SK-MEL-5 (cell line): ENCODE measurements around the gene ELF3. TPM values are rescaled to one million over a fixed set of nuclear protein-coding genes. Genes with fewer than 3 reads are reported as not detected.
A peak's percentile ranks its signal among the peaks of the same experiment; 100 is the strongest.
"Not testable (repeated sequence)": the region's sequence is repeated elsewhere in the genome, so short reads cannot be mapped to it uniquely, and the experiment has no call there.

ENCODE experiments used
- DNase-seq: peaks from one replicate; pipeline ENCODE4 v3.0.0-alpha.2; 2016; ENCODE audit warnings: low read depth, low spot score
- in situ Hi-C: cut with HindIII; loops from 2 replicates; pipeline ENCODE4 v1.10.0; 2016; ENCODE audit warnings: low sequenced_read_pairs, high pct_unique_total_duplicates, low pct_unique_long_range_greater_than_20kb
- total RNA-seq: library from RNA; depleted of rRNA; stranded (reverse); fragments of >200 nt; shearing (Covaris generic); gene quantifications from 2 replicates; pipeline ENCODE4 v1.2.3, GENCODE V29; 2014

ELF3 gene
- total RNA-seq, 1 experiment from 2014 or later = not detected

DNA sequence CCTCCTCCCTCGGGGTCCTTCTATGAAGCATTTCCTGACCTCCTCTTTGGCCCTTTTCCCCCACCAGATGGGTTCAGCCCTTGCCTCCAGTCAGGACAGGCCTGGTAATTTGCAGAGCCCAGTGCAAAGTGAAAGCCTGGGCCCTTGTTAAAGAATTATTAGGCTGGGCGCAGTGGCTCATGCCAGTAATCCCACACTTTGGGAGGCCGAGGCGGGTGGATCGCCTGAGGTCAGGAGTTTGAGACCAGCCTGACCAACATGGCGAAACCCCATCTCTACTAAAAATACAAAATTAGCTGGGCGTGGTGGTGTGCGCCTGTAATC lies 8.8 kb downstream of the ELF3 start:
- in situ Hi-C loops, DNase-seq: not testable (repeated sequence)

DNA sequence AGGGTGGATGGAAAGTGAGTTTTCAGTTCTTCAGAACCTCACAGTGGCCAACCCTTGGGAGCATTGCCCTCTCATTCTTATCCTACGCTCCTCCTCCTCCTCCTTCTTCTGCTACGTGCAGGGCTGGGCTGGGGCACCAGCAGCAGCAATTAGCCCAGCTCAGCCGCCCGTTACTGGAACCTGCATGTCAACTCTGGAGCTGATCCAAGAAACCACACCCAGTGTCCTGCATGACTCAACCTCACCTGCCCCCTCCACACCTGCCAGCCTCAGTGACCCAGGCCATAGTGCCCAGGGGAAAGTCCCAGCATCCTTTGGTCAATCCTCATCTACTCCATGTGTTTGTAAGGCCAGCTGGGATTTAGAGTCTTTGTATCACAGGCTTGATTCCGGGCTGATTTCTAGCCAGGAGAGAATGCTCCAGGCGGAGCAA lies 12.6 kb downstream of the ELF3 start:
- in situ Hi-C loops = no loop called here
- no peak for DNase-seq

DNA sequence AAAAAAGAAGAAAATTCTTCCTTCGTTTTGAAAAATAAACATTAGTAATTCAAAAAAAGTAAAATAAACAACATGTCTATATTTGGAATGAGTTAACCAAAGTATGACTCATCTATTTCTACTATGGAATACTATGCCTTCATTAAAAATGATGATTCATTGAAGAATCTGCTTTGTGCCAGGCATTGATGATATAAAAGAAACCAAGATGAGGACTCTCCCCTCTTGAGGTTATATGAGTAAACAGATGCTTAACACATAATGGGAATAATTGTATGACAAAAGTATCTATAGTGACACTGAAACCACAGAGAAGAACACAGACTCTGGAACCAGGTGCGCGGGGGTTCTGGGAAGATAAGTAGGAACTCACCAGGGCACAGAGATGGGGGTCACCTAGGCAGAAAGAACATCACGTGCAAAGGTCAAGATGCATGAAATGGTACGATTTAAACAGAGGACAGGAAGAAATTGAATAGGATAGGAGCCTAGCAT lies 18.8 kb downstream of the ELF3 start:
- peak; percentile 20 for DNase-seq
- in situ Hi-C loops = no loop called here

DNA sequence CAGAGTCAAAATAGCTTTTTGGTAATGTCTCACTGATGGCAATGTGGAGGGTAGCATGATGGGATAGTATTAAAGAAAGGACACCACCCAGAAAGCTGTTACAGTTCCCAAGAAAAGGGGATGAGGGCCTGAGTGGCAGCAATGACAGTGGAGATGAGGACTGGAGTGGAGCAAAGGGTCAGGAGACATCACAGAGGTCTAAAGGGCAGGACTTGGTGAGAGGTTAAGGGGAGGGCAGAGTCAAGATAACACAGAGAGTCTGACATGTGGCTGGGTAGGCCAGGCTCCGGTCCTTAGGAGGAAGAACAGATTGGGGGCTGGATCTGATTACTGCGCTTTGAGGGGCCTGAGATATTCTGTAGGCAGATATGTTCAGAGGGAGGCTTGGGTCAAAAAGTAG lies 19.3 kb downstream of the ELF3 start:
- no peak for DNase-seq
- in situ Hi-C loops = no loop called here

DNA sequence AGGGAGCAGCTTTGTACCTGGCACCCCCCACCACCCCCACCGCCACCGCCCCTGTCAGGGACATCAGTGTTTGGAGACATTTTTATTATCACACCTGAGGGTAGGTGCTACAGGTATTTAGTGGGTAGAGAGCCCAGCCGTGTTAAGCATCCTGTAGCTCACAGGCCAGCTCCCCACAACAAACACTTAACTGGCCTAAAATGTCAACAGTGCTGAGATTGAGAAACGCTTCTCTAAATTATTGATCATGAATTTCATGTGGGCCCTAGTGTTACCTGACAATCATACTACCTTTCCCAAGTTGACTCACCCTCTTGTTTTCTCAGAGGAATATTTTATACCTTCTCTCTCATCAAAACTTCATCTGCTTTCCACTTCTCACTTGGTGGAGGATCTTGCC lies 21.4 kb downstream of the ELF3 start:
- in situ Hi-C loops = no loop called here
- DNase-seq = no peak

DNA sequence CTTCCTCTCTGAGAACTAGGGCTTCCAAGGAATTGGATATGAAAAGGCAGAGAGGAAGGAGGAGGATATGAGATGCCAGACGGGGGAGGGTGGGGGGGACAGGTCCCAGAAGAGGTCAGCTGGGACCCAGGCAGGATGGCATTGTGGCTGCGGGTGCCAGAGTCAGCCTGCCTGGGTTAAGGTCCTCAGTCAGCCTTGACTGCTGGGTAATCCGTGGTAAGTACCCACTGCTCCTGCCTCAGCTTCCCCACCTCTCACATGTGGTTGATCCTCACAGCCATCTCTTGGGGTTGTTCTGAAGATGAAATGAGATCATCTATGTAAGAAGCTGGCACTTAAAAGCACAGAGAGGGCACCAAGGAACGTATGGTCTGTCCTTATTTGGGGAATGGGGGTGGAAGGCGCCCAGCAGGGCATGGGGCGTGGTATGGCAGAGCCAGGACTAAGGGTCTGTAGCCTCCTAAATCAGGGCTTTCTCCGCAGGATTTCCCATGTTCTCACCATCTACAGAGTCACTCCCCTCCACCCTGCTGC lies 23.8 kb downstream of the ELF3 start:
- in situ Hi-C loops = no loop called here
- DNase-seq = no peak

DNA sequence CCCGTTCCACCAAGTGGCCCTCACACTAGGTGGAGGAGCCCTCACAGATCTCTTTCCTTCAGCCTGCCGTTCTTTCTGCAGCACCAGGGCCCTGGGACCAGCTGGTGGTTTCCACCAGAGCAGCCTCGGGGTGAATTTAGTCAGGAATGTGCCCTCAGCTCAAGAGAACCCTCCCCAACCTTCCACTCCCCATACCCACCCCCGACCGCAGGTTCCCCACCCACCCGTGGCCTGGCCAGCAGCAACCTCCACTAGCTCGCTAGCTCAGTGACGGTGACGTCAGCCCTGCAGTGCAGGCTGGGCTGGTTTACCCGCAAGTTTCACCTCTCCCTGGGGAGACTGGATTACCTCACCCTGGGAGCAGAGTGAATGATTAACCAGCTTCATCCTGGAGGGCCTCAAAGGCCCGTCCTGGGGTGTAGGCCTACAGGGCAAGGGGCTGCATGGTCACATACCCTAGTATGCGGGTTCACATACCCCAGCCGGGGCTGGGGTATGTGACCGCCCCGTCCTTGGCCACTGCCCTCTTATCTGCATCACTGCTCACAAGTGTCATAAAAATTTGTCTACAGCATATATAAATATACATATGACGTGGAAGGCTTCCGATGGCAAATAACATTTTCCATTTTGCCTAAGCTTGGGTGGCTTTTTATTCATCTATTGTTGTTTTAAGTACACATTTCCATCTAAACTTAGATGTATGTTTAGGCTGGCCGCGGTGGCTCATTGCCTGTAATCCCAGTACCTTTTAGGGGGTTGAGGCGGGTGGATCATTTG lies 24.5 kb downstream of the ELF3 start:
- in situ Hi-C loops = no loop called here

DNA sequence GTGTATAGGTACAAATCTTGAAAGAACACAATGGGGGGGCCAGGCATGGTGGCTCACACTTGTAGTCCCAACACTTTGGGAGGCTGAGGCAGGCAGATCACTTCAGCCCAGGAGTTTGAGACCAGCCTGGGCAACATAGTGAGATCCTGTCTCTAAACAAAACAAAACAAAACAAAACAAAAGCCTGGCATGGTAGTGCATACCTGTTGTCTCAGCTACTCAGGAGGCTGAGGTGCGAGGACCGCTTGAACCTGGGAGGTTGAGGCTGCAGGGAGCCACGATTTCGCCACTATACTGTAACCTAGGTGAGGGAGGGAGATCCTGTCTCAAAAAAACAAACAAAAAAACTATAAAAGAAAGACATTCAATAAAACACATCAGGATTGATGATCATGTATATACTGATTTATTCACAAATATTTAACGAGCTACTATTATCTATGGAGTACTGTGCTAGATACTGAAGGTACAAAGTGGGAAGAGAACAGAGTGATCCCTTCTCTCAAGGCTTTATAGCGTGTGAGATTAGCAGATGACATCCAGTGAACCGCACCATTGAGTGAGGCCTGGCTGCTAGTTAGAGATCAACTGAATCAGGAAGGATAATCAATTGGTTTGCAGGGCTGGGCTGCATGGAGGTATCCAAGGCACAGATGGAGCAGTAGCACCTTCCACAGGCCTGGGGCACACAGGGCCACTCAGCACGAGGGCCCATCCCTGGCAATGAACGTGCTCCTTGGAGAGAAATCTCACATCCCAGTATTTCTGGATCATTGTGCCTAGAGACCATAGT lies 26.4 kb downstream of the ELF3 start:
- in situ Hi-C loops = no loop called here
- no peak for DNase-seq

More for the DNA sequence above, 24.5 kb downstream of the ELF3 start:
- no peak for DNase-seq

DNA sequence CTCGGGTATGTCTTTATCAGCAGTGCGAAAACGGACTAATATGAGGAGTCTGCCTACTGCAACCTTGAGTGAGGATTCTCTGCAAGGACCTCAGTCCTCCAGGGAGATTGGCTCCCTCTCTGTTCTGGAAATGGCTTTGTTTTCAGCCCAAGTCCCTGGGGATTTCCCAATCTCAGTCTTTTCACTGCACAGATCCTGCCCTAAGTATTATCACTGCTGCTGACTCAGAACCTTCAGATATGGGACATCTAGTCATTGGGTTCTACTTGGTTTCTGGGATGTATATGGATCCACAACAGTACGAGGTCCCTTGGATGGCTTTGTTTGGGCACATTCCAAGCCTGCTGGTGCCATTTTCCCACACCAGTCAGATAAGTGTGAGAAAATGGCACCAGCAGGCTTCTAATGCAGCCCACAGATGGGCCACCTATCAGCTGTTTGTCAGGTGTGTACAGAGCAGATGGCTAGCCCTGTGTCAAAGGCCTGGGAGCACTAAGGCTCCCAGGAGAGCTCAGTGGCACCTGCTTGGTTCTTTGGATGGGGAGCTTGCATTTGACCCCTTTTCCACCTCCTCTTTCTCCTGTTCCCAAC lies 27.4 kb downstream of the ELF3 start:
- no peak for DNase-seq
- in situ Hi-C loops = no loop called here

DNA sequence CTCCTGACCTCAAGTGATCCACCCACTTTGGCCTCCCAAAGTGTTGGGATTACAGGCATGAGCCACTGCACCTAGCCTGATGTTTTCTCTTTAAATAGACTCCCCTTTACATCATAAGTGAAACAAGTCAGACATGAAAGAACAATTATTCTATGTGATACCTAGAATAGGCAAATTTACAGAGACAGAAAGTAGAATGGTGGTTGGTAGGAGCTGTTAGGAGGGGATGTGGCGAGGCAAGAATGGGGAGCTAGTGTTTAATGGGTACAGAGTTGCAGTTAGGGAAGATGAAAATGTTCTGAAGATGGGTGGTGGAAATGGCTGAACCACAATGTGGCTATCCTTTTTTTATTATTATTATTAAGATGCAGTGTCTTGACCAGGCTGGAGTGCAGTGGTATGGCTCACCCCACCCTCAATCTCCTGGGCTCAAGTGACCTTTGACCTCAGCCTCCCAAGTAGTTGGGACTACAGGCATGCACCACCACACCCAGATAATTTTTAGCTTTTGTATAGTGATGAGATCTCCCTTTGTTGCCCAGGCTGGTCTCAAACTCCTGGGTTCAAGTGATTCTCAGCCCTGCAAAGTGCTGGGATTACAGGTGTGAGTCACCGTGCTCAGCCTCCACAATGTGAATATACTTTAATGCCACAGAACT lies 28.4 kb downstream of the ELF3 start:
- DNase-seq = no peak
- in situ Hi-C loops = no loop called here

DNA sequence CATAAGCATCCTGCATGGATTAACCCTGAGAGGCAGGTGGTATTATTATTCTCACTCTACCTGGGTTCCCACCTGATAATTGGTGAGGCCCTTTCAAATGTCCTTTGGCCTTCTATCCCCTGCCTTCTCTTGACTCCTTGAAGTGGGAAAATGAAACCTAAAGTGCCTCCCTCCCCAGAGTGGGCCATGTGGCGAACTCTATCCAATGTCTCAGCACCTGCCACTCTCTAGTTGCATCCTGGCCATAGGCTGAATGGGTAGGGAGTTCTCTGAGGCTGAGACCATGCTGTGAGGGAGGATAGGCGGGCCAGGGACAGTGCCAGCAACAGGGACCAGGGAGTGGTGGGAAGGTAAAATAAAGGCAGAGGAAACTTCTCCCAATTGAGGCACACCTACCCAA lies 35.3 kb downstream of the ELF3 start:
- in situ Hi-C loops = no loop called here
- DNase-seq = no peak

DNA sequence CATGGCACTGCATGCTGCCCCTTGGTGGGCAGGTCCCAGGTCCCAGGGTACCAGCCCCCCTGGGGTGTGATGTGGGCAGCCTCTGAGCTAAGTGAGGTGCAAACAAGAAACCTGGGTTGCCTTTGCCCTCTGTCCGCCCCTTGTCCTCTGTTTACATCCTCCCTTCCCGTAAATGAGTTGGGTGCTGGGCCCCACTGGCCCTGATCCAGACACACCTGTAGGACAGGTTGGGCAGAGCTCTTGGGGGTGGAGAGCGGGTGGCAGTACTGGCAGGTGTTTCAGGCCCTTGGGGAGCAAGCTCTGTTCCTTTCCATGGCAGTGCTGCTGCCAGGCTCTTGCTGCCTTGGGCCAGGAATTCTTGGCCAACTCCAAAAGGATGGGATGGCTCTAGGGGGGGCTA lies 35.8 kb downstream of the ELF3 start:
- in situ Hi-C loops = no loop called here
- DNase-seq = no peak

DNA sequence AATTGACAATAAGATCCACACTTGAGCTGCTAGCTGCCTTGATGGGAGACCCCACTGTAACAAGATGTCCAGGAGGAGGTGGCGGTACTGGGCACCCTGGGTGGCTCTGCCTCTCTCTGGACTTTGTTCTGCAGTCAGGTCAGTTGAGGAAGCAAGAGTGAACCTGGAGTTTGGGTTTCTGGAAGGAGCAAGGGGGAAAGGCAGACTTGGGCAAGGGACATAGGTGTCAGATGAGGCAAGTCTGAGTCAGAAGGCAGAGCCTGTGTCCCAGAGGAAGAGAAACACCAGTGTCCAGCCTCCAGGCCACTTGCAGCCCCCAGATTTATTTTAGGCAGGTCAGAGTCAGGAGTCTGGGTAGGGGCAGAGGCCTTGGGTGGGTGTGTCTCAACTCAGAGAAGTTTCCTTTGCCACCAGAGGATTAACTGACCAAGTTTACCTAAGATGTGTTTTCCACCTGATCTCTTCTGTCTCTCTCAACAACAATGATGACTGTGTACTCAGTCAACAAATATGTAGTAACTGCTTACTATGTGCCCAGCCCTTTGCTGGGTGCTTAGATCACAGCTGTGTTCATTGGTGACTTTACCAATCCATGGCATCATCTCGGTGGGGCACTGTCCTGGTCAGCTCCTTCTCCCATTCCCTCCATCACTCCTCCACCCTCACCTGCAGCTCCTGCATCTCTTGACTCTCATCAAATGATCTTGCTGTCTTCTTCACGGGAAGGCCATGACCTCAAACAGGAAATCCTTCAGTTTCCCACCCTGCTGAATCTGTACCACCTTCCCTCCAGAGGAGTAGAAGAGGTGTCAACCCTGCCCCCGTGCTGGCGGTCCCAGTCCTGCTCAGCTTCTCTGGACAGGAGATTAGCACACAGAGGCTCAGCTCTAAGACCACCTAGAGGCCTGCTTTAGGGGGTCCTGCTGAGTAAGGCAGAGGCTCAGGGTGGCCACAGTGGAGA lies 36.6 kb downstream of the ELF3 start:
- in situ Hi-C loops = no loop called here
- DNase-seq = no peak

DNA sequence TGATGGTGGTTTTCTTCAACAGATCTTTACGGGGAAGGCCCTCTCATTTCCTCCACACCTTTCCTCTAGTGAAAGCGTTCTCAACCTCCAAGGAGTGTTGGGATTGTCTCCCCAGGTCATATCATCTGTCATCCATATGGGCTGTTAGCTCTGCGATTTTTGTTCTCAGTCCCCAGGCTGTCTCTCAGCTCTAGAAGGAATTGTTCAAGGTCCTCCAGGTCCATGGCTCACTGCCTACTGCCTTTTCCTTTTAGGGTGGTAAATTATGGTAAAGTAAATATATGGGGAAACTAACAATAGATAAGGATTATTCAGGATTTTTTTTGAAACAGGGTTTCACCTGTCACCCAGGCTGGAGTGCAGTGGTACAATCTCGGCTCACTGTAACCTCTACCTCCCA lies 37.6 kb downstream of the ELF3 start:
- DNase-seq = no peak
- in situ Hi-C loops = no loop called here

DNA sequence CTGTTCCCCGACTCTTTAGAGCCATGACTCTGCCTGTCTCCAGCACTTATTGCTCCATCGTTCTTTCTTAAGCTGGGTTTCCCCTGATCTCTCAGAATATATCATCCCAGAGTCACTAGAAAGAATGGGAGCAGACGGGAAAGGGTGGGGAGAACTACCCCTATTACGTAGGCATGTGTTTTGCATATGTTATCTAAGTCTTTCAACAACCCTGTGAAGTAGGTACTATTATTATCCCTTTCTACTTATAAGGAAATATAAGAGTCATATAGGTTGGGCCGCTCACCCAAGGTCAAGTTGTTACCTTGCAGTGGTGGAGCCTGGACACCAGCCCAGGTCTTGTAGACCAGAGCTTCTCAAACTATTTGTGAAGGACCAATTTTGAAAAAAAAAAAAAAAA lies 38.7 kb downstream of the ELF3 start:
- in situ Hi-C loops = no loop called here
- no peak for DNase-seq

DNA sequence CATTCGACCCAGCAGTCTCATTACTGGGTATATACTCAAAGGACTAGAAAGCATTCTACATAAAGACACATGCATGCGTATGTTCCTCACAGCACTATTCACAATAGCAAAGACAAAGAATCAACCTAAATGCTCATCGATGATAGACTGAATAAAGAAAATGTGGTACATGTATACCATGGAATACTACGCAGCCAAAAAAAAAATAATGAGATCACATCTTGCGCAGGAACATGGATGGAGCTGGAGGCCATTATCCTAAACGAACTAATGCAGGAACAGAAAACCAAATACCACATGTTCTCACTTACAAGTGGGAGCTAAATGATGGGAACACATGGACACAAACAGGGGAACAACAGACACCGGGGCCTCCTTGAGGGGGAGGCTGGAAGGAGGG lies 43.7 kb downstream of the ELF3 start:
- DNase-seq = no peak
- in situ Hi-C loops = no loop called here

DNA sequence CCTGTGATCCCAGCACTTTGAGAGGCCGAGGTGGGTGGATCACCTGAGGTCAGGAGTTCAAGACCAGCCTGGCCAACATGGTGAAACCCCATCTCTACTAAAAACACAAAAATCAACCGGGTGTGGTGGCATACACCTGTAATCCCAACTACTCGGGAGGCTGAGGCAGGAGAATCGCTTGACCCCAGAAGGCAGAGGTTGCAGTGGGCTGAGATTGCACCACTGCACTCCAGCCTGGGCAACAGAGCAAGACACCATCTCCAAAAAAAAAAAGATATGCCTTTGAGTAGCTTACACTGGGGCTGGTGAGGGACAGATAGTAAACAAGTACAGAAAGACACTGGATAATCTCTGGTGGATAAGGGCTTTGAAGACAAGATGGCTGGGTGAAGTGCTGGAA lies 44.3 kb downstream of the ELF3 start:
- DNase-seq, in situ Hi-C loops: not testable (repeated sequence)
